Type B pancreatic cell (in vitro differentiated cells): ENCODE results near the gene SERGEF. TPM values are rescaled to one million over a fixed set of nuclear protein-coding genes. Genes with fewer than 3 reads are reported as not detected.

ENCODE experiments used
- DNase-seq: peaks from one replicate; pipeline ENCODE4 v3.0.0; 2021; ENCODE audit warnings: mixed read lengths; ENCODE audit not compliant: unreplicated experiment; ENCODE audit errors: extremely low spot score
- H3K27ac Mint-ChIP-seq: 2 replicates; pipeline ENCODE4 v1.8.0; 2021; ENCODE audit warnings: mild to moderate bottlenecking, mixed read lengths
- H3K27me3 Mint-ChIP-seq: 2 replicates; pipeline ENCODE4 v1.8.0; 2021; ENCODE audit warnings: mixed read lengths
- H3K36me3 Mint-ChIP-seq: 2 replicates; pipeline ENCODE4 v1.8.0; 2021; ENCODE audit warnings: mixed read lengths
- H3K4me1 Mint-ChIP-seq: one replicate; pipeline ENCODE4 v1.8.0; 2021; ENCODE audit warnings: mixed read lengths; ENCODE audit not compliant: unreplicated experiment
- H3K4me3 Mint-ChIP-seq: 2 replicates; pipeline ENCODE4 v1.8.0; 2021; ENCODE audit warnings: mild to moderate bottlenecking, mixed read lengths
- H3K9me3 Mint-ChIP-seq: 2 replicates; pipeline ENCODE4 v1.8.0; 2021; ENCODE audit warnings: mixed read lengths
- CTCF ChIP-seq: fragments of 200-600 bp; sonication (generic); conservative IDR thresholded peaks from 2 replicates; pipeline ENCODE4 v1.5.0; 2021; ENCODE audit warnings: antibody characterized with exemption, mild to moderate bottlenecking
- total RNA-seq: library from RNA; stranded (reverse); gene quantifications from 2 replicates; pipeline ENCODE4 v1.2.1, GENCODE V29; 2021; ENCODE audit warnings: low replicate concordance

Gene SERGEF
- total RNA-seq, 1 donor from 2014 or later: 26.4 TPM

- Mint-ChIP-seq H3K27ac (peak overlapping the region; percentile 30), H3K4me1 (peaks cover 33% of the 10 kb centered on the region), H3K36me3 (no peaks in the 10 kb centered on the region), H3K27me3 (no peaks in the 10 kb centered on the region), H3K9me3 (no peaks in the 10 kb centered on the region), H3K4me3 (no peak overlapping the region)
- no peak for DNase-seq
- TF ChIP-seq CTCF: no peak
Observed at GRCh38 chr11:17813391-17814059, 199.3 kb downstream of the SERGEF start.

- peaks cover 4% of the 10 kb centered on the region for H3K9me3 Mint-ChIP-seq
- H3K4me1 Mint-ChIP-seq: peaks cover 33% of the 10 kb centered on the region
- no peak overlapping the region for H3K27ac Mint-ChIP-seq
Observed at GRCh38 chr11:17812865-17813187, 200.0 kb downstream of the SERGEF start.

GRCh38 chr11:17812091-17812864 is 200.6 kb downstream of the SERGEF start:
- peaks cover 33% of the 10 kb centered on the region for H3K4me1 Mint-ChIP-seq
- TF ChIP-seq CTCF: no peak
- H3K36me3 Mint-ChIP-seq: no peaks in the 10 kb centered on the region
- peaks cover 4% of the 10 kb centered on the region for H3K9me3 Mint-ChIP-seq
- peak overlapping the region; percentile 70 for H3K27ac Mint-ChIP-seq
- DNase-seq: no peak
- no peaks in the 10 kb centered on the region for H3K27me3 Mint-ChIP-seq
- peak overlapping the region; percentile 37 for H3K4me3 Mint-ChIP-seq

More at GRCh38 chr11:17812865-17813187, 200.0 kb downstream of the SERGEF start:
- Mint-ChIP-seq H3K27me3 (no peaks in the 10 kb centered on the region), H3K36me3 (no peaks in the 10 kb centered on the region), H3K4me3 (no peak overlapping the region)
- no peak for DNase-seq
- TF ChIP-seq CTCF: no peak

GRCh38 chr11:17811352-17811751 is 201.5 kb downstream of the SERGEF start:
- peaks cover 33% of the 10 kb centered on the region for H3K4me1 Mint-ChIP-seq
- H3K9me3 Mint-ChIP-seq: peaks cover 4% of the 10 kb centered on the region
- peak overlapping the region; percentile 70 for H3K27ac Mint-ChIP-seq

GRCh38 chr11:17810746-17811145 is 202.1 kb downstream of the SERGEF start:
- H3K9me3 Mint-ChIP-seq: peaks cover 4% of the 10 kb centered on the region
- no peak for TF ChIP-seq CTCF
- H3K4me3 Mint-ChIP-seq: peak overlapping the region; percentile 66
- H3K27me3 Mint-ChIP-seq: no peaks in the 10 kb centered on the region
- no peak for DNase-seq
- H3K27ac Mint-ChIP-seq: no peak overlapping the region
- no peaks in the 10 kb centered on the region for H3K36me3 Mint-ChIP-seq
- H3K4me1 Mint-ChIP-seq: peaks cover 33% of the 10 kb centered on the region

More at GRCh38 chr11:17811352-17811751, 201.5 kb downstream of the SERGEF start:
- DNase-seq: no peak
- Mint-ChIP-seq H3K4me3 (peak overlapping the region; percentile 66), H3K36me3 (no peaks in the 10 kb centered on the region), H3K27me3 (no peaks in the 10 kb centered on the region)
- no peak for TF ChIP-seq CTCF
